GM20431 (cell line): Measurements from ENCODE around the gene AIP.

Source experiments
- in situ Hi-C: fragments of 300-500 bp; cut with MseI, MboI; formaldehyde crosslinking; loops from one replicate; pipeline ENCODE4 v1.15.0; 2020; ENCODE audit warnings: low sequenced_read_pairs; ENCODE audit not compliant: unreplicated experiment

Gene AIP

DNA sequence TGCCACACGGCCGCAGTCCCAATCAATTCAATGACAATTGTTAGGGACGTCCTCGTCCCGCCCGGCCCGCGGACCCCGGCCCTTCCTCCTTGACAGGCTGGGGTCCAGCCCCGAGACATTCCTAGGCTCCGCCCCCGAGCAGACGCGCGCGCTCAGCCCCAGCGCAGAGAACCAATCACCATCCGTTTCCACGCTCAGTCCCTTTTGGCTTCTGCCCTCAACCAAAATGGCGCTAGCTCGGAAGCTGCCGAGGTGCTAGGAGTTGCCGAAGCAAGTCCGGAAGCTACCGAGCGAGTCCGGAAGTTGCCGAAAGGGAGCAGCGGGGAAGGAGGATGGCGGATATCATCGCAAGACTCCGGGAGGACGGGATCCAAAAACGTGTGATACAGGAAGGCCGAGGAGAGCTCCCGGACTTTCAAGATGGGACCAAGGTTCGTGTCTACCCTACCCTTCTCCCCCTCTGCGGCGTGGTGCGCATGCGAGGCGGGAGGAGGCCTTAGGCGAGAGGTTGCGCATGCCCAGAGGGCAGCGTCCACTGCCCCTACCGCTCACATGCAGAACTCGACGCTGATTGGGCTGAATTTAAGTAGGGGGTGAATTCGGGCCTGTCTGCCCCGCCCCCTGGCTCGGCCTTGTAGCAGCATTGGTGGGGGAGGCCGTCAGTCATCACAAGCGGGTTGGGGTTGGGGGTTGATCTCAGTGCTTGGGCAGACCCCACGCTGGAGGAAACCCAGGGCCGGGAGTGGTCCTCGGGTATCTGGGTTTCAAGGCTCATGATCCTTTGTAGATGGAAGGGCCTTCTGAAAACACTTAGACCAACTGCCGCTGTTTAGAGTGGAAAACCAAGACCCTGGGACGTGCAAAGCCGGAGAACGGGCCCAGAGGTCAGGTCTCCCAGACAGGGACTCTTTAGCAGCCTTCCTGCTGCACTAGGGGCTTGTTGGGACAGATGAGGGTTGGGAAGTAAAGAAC, at the start of gene AIP:
AIP (plus strand) TSS at position 200 of the 972 bp plus-strand sequence; CDS start at position 333, 133 bp downstream.
- in situ Hi-C loops, result no loop called here

DNA sequence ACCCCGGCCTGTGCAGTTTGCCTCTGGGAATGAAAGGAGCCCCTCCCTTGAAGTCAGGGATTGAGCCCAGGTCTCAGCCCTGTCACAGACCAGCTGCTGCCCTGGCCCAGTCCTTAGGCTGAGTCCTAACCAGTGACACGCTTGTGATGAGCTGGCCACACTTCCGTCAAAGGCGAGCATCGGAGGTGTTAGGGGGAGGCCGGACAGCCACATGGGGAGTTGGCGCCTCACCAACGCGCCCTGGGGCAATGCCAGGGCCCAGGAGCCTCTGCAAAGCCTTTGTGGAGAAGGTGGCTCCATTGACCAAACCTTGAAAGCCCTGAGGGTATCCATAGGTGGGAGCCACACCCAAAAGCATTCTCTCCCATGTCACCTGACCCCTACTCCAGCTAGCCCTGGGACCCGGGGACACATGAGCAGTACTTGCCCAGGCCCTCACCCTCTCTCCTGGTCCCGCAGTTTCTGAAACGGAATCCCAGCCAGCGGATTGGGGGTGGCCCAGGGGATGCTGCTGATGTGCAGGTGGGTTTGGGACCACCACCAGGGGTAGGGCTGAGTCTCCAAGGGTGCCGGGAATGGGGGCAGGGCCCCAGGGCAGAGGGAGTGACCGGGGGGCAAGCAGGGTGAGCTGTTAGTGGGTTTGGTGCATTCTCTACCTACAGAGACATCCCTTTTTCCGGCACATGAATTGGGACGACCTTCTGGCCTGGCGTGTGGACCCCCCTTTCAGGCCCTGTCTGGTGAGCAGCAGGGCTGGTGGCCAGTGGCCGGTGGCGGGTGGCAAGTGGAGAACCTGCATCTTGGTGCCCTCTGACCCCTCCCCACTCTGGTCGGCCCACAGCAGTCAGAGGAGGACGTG, 49.1 kb upstream of the AIP start:
- in situ Hi-C loops, result no loop called here

DNA sequence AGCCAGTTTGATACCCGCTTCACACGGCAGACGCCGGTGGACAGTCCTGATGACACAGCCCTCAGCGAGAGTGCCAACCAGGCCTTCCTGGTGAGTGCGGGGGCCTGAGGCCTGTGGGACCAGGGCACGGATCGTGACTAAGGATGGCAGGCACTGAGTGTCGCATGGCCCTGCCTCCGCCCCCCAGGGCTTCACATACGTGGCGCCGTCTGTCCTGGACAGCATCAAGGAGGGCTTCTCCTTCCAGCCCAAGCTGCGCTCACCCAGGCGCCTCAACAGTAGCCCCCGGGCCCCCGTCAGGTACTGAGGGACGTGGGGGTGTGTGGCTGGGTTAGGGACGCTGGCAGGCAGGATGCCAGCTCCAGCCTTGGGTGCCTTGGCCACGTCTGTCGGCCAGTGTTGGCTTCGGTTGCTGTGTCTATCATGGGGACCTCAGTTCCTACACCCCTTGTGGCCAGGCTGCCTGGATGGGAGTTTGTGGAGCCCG, 48.4 kb upstream of the AIP start:
- in situ Hi-C loops, result no loop called here

DNA sequence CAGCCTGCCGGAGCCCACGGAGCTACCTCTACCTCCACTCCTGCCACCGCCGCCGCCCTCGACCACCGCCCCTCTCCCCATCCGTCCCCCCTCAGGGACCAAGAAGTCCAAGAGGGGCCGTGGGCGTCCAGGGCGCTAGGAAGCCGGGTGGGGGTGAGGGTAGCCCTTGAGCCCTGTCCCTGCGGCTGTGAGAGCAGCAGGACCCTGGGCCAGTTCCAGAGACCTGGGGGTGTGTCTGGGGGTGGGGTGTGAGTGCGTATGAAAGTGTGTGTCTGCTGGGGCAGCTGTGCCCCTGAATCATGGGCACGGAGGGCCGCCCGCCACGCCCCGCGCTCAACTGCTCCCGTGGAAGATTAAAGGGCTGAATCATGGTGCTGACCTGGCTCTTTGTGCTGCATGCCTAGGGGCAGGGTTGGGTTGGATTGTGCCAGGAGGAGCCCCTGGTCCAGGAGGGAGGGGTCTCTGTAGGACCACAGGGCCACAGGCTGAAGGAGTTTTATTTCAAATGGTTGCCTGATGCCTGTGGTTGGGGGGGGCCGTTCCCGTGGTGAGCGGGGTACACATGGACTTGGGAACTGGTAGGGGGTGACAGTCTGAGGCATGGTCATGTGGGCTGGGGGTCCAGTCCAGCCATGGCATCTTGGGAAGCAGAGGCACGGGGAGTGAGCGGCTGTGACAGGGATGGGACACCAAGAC, 47.6 kb upstream of the AIP start:
- in situ Hi-C loops, result no loop called here

DNA sequence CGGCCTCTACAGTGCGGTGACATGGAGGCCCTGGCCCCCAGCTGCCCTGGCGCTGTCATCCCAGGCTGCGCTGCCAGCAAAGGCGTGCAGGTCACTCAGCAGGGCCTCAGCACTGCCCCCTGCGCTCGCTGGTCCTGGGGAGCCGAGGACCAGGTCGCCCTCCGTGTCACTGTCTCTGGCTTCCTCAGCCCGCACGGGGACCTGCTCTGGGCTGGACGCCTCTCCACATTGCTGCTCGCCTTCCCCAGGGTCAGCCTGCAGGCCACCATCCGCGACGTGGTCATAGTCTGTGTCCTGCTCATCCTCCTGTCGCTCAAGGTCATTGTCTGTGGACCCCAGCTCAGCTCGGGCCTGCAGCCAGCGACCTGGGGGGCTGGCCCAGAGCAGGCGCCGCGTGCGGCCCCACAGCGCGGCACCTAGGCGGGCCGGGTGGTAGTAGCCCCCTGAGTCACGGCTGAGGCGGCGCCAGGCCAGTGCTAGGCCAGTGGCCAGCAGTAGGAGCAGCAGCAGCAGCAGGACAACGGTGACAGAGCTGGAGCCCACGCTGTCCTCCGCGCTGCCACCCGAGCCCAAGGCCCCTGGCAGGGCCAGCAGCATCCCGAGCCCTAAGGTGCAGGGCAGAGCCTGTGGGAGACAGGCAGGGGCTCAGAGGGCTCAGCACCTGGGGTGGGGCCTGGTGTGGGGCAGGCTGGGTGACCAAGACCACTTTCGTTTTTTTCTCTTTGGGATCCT, 46.9 kb upstream of the AIP start:
- in situ Hi-C loops, result no loop called here

DNA sequence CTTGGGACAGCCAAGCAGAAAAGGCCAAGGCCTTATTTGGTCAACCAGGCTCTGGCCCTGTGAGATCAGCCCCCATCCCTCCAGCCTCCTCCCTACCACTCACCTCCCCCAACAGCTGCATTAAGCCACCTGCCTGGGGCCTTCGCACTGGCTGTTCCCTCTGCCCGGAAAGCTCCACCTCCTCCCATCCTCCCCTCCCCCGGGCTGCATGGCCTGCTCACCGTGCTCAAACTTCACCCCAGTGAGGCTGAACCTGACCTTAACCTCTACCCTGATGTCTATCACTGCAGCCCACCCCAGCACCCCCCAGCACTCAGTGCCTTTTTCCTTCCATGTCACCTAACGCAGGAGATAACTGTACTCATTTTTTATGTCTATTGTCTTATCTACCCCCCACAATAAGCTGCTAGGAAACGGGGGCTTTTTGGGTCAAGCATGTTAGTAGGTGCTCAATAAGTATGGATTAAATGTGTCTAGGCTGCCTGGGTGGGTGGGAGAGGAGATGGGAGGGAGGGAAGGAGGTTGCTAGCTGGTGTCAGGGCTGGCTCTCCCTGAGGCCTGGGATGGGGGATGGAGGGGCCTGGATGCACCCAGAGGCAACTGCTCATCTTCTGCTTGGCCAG, 46.3 kb upstream of the AIP start:
- in situ Hi-C loops, result no loop called here

DNA sequence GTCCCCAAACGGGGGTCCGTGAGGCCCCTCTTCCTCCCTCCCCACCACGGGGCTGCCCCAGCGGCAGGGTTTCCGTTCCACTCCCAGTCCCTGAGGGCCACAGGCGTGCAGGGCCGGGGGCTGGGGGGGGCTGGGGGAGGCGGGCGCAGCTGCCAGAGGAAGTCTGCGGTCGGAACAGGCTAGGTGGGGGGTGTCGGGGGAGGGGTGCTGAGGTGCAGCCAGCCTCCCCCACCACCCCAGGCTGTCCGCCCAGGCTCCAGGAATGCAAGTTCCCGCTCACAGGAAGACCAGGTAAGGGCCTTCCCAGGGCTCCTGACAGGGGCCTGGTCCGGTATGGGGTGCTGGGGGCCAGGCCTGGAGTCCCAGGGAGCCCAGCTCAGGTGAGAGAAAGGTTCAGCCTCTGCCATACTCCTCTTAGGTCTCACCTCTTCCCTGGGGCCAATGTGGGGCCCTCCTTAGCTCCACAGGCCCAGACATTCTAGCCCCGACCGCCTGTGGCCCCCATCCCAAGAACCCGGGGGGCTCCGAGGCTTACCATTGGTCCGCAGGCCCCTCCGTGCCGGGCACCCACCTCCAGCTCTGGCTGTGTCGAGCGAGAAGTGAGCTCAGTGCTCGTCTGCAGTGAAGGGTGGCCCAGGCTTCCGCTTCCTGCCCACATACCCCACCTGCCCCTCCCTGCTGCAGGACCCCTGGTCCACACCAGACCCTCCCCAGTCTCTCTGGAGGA, 45.6 kb upstream of the AIP start, which contains the start of gene PTPRCAP:
PTPRCAP (minus strand) TSS at position 601 of the 727 bp plus-strand sequence; CDS start at position 538, 63 bp downstream.
- in situ Hi-C loops, result no loop called here

DNA sequence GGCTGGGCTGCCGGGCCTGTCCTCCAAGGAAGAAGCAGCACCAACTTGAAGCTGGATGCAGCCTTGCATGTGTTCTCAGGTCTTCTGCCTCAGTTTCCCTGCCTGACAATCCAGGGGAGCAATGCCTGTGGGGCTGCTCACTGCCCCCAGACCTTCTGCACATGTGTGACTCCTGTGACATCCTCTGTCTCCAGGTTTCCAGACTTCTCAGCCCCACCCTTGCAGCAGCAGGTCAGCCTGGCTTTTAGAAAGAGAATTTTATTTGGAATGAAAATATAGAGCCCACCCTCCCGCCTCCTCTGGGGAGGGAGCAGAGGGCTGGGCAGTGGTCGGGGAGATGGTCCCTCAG, 45.0 kb upstream of the AIP start:
- in situ Hi-C loops, result no loop called here

DNA sequence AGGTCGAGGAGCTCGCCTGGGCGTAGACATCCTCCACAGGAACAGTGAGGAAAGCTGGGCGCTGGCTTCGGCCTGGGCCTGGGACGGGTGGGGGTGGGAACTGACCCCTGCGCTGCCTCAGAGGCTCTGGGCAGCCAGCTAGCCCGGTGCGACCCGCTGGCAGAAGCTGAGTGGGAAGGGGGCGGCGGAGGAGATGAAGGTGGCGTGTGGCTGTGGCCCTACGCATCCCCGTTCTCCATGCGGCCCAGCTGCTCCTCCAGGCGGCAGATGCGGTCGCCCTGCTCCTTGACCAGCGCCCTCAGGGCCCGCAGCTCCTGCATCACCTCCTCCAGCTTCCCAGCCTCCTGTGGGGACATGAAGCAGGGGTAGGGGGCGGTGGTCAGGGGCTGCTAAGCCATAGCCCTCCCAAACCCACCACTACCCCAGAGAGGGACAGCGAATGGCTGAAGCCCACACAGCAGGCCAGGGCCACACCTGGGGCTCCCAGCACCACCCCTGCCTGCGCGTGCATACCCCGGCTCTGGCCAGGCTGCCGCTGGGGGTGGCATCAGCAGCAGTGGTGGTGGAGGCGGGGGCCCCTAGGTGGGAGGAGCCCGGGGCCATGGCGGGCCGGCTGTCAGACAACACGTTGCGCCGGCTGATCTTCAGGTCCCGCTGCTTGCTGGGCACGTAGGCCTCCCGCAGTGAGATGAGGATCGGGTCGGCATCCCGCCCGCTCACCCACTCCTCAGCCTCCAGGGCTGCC, 44.5 kb upstream of the AIP start:
- in situ Hi-C loops, result no loop called here

DNA sequence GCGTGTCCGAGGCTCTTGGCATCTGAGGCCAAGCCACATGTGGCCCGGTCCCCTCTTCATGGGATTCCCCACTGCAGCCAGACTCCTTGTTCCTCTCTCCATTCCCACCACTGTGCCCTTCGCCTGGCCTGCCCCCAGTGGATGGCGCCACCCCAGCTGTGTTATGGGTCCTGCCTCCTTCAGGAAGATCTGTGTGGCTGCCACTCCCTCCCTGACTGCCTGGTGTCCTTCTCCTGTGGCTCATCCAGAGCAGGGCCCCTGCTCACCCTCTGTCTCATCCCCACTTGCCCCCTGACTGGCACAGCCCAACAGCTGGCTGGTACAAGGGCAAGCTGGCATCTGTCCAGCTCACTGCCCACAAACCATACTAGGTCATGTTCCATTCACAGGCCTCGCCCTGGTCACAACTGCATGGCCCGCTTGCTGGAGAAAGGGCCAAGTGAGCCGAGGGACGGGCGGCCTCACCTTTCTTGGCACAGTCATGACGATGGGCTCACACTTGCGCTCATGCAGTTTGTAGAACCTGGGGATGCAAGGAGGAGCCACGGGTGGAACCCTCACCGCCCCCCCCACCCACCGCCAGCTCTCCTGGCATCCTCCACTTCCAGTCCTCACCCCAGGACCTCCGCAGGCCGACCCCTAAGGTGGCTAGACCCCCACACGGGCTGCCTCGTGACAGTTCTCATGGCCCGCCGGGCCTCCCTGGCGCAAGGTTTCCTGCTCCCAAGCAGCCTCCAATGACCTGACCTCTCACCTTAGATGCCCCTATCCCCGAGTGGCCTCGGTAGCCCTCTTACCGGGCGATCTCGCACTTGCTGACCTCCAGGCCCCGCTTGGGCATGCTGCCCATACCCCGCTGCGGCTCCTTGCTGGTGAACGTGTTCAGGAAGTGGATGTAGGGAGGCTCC, 43.3 kb upstream of the AIP start:
- in situ Hi-C loops, result no loop called here

DNA sequence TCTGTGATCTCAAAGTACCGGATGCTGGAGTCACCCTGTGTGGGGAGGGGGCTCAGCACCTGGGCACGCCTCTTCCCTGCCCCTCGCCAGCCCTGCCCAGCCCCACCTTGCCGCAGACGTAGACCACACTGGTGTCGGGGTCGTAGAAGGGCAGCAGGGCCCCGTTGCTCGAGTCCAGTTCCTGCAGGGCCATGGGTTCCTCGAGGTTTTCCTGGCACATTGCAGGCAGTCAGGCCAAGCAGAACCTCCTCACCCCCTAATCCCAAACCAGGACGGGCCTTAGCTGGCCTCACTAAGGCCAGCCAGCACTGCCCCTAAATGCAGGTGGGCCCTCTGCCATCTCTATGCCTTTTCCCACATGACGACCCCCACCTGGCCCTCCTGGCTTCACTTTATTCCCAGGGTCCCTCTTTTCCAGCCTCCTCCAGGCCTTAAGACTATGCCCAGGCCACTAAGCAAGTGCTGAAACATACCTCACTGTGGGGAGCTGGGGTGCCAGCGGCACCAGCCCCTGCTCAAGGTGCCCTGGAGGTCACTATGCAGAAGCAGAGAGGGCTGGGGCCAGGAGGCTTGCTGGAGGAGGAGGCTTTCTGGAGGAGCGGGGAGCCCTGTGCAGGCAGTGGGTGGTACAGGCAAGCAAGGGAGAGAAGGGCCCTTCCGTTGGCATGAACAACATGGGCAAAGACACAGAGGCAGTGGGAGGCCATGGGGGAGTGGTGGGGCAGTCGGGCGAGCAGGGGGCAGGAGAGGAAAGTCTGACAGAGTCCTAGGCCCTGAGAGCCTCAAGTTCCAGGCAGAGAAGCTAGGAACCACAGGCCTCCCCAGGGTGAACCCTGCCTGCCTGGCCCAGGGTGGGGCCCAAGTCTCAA, 42.4 kb upstream of the AIP start:
- in situ Hi-C loops, result no loop called here

DNA sequence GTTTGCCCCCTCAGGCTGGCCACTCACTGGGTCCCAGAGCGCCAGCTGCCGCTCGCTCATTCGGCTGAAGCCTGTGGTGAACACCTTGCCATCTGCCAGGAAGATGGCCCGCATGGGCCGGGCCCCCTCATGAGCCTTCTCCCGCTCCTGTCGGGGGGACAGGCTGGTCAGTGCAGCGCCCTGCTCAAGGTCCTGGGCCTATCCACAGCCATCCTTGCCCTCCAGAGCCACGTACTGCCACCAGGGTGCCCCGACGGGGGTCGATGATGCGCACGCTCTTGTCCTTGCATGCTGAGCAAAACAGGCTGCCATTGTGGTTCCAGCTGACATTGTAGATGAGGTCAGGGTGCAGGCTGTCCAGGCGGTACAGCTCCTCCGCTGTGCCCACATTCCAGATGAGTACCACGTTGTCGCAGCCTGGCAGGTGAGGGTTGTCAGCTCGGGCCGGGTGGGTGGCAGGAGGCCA, 41.7 kb upstream of the AIP start:
- in situ Hi-C loops, result no loop called here

DNA sequence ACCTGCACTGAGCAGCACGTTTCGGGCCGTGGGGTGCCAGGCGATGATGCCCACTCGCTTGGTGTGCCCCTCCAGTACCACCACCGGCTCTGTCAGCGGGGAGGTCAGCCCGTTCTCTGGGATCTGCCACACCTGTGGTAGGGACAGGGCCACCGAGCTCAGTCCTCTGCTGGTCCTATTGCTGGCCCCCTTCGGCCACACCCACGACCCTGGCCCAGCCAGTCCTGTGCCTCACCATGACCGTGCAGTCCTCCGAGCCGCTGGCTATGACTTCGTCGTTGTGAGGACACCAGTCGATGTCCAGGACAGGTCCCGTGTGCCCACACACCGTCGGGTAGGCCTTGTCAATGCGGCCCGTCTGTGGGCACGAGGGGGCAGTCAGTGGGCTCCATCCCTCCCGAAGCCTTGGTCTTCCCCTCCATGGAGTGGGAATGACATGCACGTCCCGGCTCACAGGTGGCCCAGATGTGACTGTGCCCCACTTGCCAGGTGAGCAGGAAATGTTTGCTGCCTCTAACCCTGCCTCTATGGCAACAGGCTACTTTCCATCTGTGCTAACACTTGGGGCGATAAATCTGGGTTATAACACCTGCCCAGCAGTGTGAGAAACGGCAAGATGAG, 41.0 kb upstream of the AIP start:
- in situ Hi-C loops, result no loop called here

DNA sequence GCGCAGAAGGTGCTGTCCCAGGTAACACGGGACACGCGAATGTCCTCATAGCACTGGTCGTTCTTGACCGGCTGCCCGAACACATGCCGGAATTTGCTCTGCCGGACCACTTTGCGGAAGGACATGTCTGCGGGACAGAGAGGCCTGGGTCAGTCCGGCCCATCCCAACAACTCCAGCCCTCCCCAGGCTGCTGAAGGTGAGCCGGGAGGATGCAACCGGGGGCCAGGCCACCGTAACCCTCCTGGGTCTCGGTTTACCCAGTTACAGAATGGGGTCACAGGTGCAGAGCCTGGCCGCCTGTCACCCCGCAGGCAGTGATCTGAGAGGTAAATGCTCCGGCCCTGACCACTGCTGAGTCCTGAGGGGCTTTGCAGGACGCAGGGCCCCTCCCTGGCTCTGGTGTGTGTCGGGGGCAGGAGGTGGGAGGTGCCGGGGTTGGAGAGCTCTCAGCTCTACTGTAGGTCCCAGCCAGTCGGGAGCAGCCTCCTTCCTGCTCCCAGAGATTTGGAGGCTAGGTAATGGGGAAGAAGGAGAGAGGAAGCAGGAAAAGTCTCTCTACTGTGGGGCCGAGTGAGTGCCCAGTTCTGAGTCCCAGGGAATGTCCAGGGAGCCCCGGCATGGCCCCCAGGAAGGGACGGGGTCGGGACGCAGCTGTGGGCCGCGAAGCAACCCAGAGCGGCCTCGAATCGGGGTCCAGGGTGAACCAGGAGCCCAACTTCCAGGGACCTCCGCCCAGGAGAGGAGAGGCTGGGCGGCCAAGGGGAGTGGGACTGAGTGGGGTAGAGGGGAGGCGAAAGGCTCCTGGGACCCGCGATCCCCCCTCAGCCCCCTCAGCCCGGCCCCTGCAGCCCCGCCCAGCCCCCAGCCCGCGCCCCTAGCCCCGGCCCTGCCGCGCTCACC, 40.1 kb upstream of the AIP start:
- in situ Hi-C loops, result no loop called here
